Measurements from ENCODE around the gene GYS1.
"Not testable (repeated sequence)": the region's sequence is repeated elsewhere in the genome, so short reads cannot be mapped to it uniquely, and the experiment has no call there.

GYS1 gene

GRCh38 chr19:48993175-48994034, at the start of gene GYS1, which contains the start of gene RUVBL2:
GYS1 (minus strand) TSS chr19:48993309; CDS start chr19:48993112, 197 bp downstream.
RUVBL2 (plus strand) TSS chr19:48993887; CDS start chr19:48993912, 25 bp downstream.
- DNase-seq (ENCODE audit: low read depth), result peak; percentile 100
- peak; percentile 73 for TF ChIP-seq CTCF (IDR thresholded peaks at IDR 0.05; ENCODE audit: insufficient read depth, low read depth, low read length, missing control alignments)
- peak within 1 kb of the TSS; percentile 90 for H3K4me3 ChIP-seq (ENCODE audit: low read length)

GRCh38 chr19:49042666-49043065, 49.6 kb upstream of the GYS1 start:
- DNase-seq (ENCODE audit: low read depth); H3K4me3 ChIP-seq (ENCODE audit: low read length): not testable (repeated sequence)

- H3K4me3 ChIP-seq (ENCODE audit: low read length), result no peak overlapping the region
- DNase-seq (ENCODE audit: low read depth), result peak; percentile 69
- TF ChIP-seq CTCF (IDR thresholded peaks at IDR 0.05; ENCODE audit: insufficient read depth, low read depth, low read length, missing control alignments), result no peak
Measured at GRCh38 chr19:49042177-49042576, 49.1 kb upstream of the GYS1 start.

DNA sequence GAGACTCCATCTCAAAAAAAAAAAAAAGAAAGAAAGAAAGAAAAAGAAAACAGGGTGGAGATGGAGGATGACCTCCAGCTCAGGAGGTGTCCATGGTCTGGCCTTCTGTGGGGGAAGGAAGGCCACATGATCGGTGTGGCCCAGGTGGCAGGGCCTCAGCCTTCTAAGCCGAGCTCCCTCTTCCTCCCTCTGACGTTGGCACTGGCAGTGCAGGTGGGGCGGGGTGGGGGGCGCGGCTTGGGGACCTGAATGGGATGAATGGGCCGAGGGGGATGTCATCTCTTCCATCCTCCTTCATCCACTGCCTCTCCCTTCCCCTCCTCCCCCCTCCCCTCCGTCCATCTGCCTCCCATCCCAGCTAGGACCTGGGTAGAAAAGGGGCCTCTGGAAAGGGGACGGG, 46.6 kb upstream of the GYS1 start:
- DNase-seq (ENCODE audit: low read depth); H3K4me3 ChIP-seq (ENCODE audit: low read length): not testable (repeated sequence)

- peak; percentile 75 for DNase-seq (ENCODE audit: low read depth)
- H3K4me3 ChIP-seq (ENCODE audit: low read length), result not testable (repeated sequence)
Measured at GRCh38 chr19:49038557-49039276, 45.6 kb upstream of the GYS1 start.

DNA sequence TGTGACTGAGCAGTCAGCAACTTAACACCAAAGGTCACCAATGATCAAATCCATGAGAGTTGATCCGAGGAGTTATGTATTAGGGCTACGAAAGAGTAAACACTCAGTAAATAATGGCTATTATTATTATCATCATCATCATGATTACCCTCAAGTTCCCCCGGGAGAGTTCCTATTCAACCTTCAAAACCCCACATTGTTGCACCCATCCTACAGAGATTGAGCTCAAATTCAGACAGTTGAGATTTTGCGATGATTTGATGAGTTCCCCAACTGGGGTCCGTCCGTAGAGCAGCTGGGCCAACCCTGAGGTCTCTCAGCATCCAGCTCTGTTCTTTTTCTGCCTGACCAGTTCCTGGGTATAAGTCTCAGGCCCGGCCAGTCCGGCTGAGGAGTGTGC, 45.0 kb upstream of the GYS1 start:
- not testable (repeated sequence) for DNase-seq (ENCODE audit: low read depth); H3K4me3 ChIP-seq (ENCODE audit: low read length)

DNA sequence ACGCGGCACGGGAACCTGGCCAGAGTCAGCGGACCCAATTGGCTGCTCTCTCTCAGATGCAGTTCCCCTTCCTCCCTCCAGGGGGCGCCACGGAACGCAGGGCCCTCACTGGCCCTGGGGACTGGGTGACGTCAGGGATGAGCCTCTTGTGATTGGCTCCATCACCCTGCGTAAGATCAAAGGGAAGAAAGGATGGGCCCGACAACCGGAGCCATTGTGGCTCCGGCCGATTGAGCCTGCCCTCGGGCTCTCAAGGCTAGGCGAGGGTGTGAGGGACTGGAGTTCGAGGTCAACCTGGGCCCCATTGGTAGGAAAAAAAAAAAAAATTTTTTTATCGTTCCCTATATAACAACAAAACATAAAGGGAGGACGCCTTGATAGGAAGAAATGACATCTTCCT, 43.7 kb upstream of the GYS1 start, which contains the start of gene CGB1:
TSS of gene CGB1 (minus strand) at position 81 of the 400 bp plus-strand sequence. CDS start 184 bp downstream, outside the sequence.
- not testable (repeated sequence) for H3K4me3 ChIP-seq (ENCODE audit: low read length); DNase-seq (ENCODE audit: low read depth)
- TF ChIP-seq CTCF (IDR thresholded peaks at IDR 0.05; ENCODE audit: insufficient read depth, low read depth, low read length, missing control alignments), result peak; percentile 53

GRCh38 chr19:49031642-49032301, 38.7 kb upstream of the GYS1 start, which contains the start of gene CGB2:
CGB2 (plus strand) TSS chr19:49031890; CDS start chr19:49032096, 206 bp downstream.
- peak; percentile 36 for TF ChIP-seq CTCF (IDR thresholded peaks at IDR 0.05; ENCODE audit: insufficient read depth, low read depth, low read length, missing control alignments)
- not testable (repeated sequence) for DNase-seq (ENCODE audit: low read depth); H3K4me3 ChIP-seq (ENCODE audit: low read length)

DNA sequence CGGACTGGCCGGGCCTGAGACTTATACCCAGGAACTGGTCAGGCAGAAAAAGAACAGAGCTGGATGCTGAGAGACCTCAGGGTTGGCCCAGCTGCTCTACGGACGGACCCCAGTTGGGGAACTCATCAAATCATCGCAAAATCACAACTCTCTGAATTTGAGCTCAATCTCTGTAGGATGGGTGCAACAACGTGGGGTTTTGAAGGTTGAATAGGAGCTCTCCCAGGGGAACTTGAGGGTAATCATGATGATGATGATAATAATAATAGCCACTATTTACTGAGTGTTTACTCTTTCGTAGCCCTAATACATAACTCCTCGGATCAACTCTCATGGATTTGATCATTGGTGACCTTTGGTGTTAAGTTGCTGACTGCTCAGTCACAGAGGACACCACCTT, 37.2 kb upstream of the GYS1 start:
- not testable (repeated sequence) for DNase-seq (ENCODE audit: low read depth); H3K4me3 ChIP-seq (ENCODE audit: low read length)

GRCh38 chr19:49029749-49030148, 36.6 kb upstream of the GYS1 start:
- DNase-seq (ENCODE audit: low read depth); H3K4me3 ChIP-seq (ENCODE audit: low read length): not testable (repeated sequence)

DNA sequence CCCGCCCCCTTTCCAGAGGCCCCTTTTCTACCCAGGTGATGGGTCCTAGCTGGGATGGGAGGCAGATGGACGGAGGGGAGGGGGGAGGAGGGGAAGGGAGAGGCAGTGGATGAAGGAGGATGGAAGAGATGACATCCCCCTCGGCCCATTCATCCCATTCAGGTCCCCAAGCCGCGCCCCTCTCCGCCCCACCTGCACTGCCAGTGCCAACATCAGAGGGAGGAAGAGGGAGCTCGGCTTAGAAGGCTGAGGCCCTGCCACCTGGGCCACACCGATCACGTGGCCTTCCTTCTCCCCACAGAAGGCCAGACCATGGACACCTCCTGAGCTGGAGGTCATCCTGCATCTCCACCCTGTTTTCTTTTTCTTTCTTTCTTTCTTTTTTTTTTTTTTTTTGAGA, 35.6 kb upstream of the GYS1 start:
- not testable (repeated sequence) for H3K4me3 ChIP-seq (ENCODE audit: low read length); DNase-seq (ENCODE audit: low read depth)

- not testable (repeated sequence) for DNase-seq (ENCODE audit: low read depth)
Measured at GRCh38 chr19:49025599-49025998, 32.5 kb upstream of the GYS1 start.

DNA sequence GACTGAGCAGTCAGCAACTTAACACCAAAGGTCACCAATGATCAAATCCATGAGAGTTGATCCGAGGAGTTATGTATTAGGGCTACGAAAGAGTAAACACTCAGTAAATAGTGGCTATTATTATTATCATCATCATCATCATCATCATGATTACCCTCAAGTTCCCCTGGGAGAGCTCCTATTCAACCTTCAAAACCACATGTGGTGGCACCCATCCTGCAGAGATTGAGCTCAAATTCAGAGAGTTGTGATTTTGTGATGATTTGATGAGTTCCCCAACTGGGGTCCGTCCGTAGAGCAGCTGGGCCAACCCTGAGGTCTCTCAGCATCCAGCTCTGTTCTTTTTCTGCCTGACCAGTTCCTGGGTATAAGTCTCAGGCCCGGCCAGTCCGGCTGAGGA, 32.0 kb upstream of the GYS1 start:
- H3K4me3 ChIP-seq (ENCODE audit: low read length); DNase-seq (ENCODE audit: low read depth): not testable (repeated sequence)

More at GRCh38 chr19:49025599-49025998, 32.5 kb upstream of the GYS1 start:
- H3K4me3 ChIP-seq (ENCODE audit: low read length), result not testable (repeated sequence)

Measured in epithelial cell of esophagus (primary cell).